Activated CD4-positive, alpha-beta T cell treated with anti-CD3 and anti-CD28 coated beads, Interleukin-2, amount 50 U/mL, for 1 hour (primary cell): ENCODE measurements around the gene NHEJ1.
"Not testable (repeated sequence)": the region's sequence is repeated elsewhere in the genome, so short reads cannot be mapped to it uniquely, and the experiment has no call there.

ENCODE experiments used
- DNase-seq: peaks from one replicate; pipeline ENCODE4 v3.0.0-alpha.2; 2020

The NHEJ1 gene, protein sequence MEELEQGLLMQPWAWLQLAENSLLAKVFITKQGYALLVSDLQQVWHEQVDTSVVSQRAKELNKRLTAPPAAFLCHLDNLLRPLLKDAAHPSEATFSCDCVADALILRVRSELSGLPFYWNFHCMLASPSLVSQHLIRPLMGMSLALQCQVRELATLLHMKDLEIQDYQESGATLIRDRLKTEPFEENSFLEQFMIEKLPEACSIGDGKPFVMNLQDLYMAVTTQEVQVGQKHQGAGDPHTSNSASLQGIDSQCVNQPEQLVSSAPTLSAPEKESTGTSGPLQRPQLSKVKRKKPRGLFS

DNA sequence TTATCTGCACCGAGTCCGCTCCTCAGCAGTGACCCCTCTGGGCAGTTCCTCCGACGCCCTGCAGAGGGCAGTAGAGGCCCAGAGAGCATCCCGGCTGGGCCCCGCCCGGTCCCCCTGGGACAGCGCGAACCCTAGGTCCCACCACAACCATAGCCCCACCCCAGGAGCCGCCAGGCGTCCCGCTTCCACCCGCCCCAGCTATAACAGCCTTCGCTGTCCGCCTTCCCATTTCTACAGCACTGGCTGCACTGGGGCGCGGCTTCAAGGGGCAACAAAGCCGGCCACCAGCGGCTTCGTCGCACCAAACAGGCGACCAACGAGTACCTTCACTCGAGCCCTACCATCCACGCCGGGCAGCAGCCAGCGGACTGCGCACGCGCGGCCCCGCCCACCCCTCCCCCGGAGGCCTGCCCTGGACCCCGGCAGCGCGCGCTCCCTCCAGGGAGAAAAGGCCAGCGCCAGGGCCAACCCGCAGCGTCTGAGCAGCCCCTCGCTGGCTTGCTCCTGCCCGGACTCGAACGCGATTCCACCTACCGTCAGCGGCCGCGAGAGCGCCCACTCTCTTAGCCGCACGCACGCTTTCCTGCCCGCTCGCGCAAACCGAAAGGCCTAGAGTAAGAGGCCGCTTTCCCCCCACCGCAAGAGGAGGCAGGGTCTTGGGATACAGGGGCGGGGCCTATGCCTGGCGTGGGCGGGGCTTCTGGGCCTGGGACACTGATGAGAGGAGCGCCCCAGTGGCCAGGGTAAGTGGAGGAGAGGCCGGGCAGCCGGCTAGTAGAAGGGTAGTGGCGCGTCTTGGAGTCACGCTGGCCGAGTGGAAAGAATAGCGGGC lies at the start of gene NHEJ1:
NHEJ1 (minus strand) TSS at position 630 of the 832 bp plus-strand sequence. CDS start 2,453 bp downstream, outside the sequence.
- peak; percentile 88 for DNase-seq

DNA sequence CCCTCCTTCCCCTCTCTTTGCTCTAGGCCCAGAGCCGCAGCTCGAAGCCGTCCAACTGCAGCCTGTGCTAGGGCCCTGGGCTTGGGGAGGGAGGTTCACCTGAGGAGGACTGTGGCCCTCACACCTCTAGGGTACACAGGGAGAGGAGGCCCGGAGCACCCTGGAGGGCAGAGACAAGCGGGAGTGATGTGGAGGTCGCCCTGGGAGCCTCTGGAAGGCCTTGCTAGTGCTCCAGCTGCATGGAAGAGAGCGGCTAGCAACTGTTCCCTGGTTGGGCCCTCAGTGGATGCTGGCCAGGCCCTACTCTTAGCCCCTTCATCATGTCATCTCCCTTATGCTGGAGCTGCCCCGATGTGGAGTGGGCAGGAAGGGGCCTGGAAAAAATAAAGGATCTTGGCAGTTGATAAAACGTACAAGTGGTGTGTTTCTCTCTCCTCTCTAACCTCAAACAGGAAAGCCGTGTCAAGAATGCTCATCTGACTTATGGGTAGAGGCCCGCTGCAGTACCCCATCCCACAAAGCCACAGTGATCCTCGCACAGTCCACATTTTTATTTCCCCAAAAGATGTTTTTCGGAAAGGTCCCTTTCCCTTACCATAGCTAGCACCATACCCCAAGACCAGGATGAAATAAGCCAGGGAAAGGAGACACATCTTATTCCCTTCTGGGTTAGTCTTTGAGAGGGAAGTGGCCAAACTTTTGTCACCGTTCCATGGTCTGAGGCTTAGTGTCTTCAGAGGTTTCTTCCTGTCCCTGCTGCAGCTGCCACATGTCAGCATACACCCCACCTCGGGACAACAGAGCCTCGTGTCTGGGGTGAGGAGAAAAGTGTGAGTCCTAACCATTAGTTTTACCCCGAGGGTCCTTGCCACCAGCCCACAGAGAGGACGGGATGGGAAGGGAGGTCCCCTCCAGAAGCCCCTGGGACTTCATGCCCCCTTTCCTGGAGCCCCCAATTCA lies 48.9 kb upstream of the NHEJ1 start:
- DNase-seq = no peak

DNA sequence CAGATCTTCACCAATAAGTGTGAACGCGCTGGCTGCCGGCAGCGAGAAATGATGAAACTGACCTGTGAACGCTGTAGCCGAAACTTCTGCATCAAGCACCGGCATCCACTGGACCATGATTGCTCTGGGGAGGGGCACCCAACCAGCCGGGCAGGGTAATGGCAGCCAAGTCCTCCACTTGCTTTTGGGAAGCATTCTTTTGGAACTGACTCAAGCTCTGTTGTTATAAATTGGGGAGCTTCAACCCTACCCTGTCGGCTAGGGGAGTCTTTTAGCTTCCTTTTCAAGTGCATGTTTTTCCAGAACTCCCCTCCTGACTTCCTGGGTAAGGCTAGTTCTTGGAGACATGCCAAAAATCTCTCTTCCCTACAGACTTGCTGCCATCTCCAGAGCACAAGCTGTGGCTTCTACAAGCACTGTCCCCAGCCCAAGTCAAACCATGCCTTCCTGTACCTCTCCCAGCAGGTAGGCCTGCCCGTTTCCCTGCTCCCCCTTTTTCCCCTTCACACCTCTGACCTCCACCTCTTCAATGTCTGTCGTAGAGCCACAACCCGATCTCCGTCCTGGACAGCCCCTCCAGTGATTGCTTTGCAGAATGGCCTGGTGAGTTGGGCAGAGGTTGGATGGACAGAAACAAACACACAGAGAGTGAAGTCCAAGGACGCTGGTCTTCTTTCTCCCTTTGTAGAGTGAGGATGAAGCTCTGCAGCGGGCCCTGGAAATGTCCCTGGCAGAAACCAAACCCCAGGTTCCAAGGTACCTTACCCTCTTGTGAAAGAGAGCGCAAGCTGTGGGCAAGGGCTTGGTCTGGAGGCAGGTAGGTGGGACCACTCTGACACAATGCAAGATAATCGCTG lies 47.5 kb upstream of the NHEJ1 start:
- DNase-seq = no peak

DNA sequence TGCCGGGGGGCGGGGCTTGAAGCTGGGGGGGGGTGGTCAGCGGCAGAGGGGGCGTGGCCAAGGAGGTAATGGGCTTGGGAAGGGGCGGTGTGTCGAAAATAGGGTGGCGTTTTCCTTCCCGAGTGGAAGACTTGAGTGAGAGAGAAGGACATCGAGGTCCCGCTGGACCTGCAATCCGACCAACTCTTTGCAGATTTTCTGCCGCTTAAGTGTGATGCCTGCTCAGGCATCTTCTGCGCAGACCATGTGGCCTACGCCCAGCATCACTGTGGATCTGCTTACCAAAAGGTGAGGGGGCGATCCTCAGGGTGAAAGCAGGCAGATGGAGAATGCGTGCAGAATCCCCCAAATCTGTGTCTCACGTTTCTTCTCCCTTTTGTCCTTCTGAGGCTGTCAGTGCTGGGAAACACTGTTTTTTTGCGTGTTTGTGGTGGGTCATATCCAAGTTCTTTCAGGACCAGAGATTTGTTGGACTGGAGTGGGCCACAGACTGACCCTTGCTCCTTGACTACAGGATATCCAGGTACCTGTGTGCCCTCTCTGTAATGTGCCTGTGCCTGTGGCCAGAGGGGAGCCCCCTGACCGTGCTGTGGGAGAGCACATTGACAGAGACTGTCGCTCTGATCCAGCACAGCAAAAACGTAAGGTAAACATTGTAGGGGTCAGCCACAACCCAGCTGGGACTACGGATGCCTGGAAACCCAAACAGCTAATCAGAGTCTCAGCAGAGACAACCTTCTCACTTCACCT lies 46.7 kb upstream of the NHEJ1 start:
- DNase-seq = no peak

DNA sequence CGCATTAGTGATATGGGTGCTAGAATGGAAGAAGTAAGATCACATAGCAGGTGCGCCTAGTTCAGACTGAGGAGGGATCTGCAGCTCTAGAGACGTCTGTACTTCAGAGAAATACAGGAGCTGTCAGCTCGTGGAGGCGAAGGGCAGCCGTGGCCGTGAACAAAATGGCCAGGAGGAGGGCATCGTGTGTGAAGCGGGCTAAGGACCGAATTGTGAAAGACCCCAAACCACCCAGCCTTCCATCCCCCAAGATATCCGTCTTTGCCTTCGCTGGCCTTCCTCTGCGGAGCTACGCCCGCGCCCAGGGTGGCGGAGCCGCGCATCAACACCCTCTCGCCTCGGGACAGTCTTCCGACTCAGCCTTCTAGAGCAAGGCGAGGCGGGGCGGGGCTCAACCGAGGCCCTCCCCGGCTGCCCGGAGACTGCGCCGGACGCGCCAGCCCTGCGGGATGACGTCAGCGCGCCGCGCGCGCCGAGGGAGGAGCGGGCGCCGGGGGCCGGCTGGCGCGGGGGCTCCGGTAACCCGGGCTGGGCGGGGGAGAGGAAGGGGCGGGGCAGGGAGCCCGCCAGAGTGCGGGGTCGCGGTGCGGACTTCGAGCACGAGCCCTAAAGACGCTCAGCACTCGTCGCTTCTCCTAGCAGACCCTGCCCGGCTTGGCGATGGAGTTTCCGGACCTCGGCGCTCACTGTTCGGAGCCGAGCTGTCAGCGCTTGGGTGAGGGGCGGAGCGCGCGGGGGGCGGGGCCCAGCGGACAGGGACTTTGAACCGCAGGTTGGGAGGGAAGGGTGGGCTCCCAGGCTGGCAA lies 45.9 kb upstream of the NHEJ1 start, which contains the start of gene ZFAND2B:
ZFAND2B (plus strand) TSS at position 455 of the 806 bp plus-strand sequence; CDS start at position 661, 206 bp downstream.
- DNase-seq = peak; percentile 94

DNA sequence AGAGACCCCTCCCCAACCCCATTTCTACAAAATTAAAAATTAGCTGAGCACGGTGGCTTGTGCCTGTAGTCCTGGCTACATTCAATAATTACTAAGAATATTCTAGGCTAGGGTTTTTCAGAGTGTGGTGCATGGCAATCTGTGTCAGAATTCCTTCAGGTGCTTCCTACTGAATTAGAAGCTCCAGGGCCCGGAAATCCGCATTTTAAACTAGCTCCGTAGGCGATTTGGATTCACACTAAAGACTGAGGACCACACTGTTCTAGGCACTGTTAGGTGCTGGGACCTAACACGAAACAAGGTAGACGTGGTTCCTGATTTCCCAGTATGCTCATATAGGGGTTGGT lies 45.3 kb upstream of the NHEJ1 start:
- DNase-seq = no peak

DNA sequence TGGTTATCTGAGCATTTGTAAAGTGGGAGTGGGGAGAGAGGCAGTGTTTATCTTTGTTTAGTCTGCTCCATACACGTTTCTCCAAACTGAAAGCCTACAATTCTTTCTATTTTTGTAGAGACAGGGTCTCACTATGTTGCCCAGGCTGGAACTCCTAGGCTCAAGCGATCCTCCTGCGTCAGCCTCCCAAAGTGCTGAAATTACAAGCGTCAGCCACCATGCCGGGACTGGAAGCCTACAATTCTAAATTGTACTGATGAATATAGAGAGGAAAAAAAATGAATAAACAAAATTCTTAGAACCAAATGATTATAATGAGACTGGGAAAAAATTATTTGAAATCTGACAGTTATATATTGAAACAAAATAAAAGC lies 44.5 kb upstream of the NHEJ1 start:
- DNase-seq = no peak

DNA sequence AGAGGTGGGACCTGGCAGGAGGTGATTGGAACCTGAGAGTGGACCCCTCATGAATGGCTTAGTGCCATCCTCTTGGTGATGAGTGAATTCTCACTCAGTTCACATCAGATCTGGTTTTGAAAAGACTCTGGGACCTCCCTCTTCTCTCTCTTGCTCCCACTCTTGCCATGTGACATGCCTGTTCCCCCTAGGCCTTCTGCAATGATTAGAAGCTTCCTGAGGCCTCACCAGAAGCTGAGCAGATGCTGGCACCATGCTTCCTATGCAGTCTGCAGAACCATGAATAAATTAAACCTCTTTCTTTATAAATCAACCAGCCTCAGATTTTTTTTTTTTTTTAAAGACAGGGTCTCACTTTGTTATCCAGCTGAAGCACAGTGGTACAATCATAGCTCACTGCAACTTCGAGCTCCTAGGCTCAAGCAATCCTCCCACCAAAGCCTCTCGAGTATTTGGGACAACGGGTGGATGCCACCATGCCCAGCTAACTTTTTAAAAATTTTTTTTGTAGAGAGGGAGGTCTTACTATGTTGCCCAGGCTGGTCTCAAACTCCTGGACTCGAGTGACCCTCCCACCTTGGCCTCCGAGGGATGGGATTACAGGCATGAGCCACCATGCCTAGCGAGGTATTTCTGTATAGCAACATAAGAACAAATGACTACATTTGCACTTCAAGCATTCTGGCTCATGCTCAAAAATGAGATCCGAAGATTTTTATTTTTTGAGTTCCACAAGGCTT lies 44.0 kb upstream of the NHEJ1 start:
- no peak for DNase-seq

DNA sequence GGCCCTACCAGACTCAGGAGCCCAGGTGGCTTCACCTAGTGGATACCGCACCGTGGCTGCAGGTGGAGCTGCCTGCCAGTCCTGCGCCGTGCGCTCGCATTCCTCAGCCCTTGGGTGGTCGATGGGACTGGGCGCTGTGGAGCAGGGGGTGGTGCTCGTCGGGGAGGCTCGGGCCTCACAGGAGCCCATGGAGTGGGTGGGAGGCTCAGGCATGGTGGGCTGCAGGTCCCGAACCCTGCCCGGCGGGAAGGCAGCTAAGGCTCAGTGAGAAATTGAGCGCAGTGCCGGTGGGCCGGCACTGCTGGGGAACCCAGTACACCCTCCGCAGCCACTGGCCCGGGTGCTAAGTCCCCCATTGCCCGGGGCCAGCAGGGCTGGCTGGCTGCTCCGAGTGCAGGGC lies 40.7 kb upstream of the NHEJ1 start:
- DNase-seq = not testable (repeated sequence)

DNA sequence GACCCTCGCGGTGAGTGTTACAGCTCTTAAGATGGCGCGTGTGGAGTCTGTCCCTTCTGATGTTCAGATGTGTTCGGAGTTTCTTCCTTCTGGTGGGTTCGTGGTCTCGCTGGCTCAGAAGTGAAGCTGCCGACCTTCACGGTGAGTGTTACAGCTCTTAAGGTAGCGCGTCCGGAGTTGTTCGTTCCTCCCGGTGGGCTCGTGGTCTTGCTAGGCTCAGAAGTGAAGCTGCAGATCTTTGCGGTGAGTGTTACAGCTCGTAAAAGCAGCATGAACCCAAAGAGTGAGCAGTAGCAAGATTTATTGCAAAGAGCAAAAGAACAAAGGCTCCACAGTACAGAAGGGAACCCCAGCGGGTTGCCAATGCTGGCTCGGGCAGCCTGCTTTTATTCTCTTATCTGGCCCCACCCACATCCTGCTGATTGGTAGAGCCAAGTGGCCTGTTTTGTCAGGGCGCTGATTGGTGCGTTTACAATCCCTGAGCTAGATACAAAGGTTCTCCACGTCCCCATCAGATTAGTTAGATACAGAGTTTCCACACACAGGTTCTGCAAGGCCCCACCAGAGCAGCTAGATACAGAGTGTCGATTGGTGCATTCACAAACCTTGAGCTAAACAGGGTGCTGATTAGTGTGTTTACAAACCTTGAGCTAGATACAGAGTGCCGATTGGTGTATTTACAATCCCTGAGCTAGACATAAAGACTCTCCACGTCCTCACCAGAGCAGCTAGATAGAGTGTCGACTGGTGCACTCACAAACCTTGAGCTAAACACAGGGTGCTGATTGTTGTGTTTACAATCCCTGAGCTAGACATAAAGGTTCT lies 40.1 kb upstream of the NHEJ1 start:
- DNase-seq = not testable (repeated sequence)

DNA sequence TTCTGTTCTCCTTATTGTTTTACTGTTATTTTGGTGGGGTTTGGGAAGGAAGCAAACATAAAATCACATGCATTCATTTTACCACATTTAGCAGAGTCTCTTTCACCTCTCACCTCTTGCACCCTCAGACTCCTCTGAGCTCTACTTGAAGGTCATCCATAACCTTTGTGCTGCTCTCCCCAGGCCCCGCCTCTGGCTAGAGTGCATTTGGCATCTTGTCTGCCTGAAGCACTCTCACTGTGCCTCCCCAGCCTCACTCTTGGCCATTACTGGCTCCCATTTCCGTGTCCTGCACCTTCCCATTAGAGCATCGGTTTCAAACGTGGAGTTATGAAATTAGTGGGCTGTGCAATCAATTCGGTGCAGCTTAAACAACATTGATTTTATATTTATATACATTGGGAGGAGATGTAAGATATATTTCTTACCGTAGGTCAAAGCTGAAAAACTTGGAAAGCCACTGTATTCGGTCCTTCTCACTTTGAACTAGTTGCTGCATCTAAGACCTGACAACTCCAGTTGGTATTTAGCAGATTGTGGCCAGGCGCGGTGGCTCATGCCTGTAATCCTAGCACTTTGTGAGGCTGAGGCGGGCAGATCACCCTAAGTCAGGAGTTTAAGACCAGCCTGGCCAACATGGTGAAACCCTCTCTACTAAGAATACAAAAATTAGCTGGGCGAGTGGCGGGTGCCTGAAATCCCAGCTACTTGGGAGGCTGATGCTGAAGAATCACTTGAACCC lies 39.0 kb upstream of the NHEJ1 start:
- DNase-seq = no peak

DNA sequence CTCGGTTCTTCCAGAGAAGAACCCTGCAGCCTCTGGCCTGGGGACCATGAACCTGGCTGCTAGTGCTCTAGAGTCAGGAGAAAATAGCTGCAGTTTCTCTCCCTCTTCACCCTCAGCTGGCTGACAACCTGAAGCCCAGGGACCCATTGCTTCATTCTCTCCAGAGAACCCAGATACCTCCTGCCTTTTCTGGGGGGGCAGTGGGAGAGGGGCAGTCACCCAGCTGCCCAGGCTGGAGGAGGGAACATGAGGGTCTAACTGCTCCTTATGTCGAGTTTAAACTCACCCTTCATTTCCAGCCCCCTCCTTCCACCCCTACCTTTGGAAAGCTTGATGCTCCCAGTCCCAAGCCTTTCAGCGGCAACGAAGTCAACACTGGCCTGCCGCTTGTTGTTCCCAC lies 38.4 kb upstream of the NHEJ1 start:
- DNase-seq = no peak

DNA sequence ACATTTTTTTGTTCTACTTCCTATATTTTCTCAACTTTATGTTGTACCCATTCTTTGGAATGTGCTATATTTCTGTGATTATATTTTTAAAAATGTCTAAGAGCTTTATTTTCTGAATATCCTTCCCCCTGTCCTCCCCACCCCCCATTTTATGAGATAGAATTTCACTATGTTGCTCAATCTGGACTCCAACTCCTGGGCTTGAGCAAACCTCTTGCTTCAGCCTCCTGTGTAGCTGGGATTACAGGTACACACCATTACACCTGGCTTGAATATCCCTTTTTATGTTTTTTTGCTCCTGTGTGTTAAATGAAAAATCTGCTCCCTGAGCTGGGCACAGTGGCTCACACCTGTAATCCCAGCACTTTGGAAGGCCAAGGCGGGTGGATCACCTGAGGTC lies 36.8 kb upstream of the NHEJ1 start:
- DNase-seq = no peak

DNA sequence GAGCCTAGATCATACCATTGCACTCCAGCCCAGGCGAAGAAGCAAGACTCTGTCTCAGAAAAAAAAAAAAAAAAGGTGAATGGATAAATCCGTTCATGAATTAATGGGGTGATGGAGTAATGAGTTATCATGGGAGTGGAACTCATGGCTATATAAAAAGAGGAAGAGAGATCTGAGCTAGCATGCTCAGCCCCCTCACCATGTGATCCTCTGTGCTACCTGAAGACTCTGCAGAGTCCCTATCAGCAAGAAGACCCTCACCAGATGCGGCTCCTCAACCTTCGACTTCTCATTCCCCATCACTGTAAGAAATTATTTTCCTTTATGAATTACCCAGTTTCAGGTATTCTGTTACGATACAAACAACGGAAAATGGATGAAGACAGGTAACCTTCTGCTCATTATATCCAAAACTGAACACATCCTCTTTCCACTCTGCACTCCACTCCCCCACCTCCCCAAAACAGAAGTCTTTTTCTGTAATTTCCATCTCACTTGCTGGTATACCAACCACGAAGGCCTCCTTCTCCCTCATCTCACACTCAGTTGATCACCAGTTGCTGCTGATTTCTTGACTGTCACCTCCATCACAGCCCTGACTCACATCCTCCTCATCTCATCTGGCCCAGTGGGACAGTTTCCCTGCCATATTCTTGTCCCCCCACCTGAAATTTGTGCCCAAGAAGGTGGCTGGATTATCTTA lies 26.3 kb upstream of the NHEJ1 start:
- DNase-seq = no peak

DNA sequence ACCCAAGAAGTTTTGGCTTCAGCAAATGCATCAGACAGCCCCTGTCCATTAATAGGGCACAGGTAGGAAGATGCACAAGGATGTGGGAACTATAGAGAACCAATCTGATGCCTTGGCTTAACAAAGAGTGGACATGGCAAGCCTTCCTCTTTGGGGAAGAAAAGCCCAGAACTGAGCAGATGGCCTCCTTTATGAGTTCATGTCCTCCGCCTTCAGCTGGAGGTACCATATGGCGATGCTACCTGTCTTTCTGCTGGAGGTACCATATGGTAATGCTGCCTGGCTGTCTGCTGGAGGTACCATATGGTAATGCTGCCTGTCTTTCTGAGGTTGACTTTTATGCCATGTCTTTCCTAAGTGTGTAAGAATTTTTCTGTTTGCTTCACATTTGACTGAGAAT lies 23.5 kb upstream of the NHEJ1 start:
- no peak for DNase-seq

DNA sequence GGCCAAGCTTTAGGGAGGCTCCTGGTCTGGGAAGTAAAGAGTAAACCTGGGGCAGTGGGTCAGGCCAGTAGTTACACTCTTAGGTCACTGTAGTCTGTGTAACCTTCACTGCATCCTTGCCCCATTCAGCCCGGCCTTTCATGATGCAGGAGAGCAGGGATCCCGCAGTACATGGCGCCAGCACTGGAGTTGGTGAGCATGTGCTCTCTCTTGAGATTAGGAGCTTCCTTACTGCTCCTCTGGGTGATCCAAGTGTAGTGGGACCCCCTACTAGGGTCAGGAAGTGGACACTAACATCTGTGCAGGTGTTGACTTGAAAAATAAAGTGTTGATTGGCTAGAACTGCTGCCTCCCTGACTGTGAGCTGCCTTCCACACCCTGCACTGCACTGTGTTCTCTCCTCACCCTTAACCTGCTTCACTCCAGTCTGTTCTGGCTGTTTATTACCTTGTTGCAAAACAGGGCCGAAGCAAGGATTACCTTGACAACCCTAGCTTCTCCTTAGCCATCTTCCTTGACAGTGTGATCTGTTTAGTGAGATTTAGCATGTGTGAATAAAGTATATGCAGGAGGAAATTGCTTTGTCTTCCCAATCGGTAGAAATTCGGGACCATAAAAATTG lies 22.6 kb upstream of the NHEJ1 start:
- no peak for DNase-seq
